Measurements from ENCODE around the gene ZFX. TPM values are rescaled to one million over a fixed set of nuclear protein-coding genes. Genes with fewer than 3 reads are reported as not detected.

ZFX gene
- total RNA-seq, 1 experiment from 2014 or later = 66.8 TPM

DNA sequence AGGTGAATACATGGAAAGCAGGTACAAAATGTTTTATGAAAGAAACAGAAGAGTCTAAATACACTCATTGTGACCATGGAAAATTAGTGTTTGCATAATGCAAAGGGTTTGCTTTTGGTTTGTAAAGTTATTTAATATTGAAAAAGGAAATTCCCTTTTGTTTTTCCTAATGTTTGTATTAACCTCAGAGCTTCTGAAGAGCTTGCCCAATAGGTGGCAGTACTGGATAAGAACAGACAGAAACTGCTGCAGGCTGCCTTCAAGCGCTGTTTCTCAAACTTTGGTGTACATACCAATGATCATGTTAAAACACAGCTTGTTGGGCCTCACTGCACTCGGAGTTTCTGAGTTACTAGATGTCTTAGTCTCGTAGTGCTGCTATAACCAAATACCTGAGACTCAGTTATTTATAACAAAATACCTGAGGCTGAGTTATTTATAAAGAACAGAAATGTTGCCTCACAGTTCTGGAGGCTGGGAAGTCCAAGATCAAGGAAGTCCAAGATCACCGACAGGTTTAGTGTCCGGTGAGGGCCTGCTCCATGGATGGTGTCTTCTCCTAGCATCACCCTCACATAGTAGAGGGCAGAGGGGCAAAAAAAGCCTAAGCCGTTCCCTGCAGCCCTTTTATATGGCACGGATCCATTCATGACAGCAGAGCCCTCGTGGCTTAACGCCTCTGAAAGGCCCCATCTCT, 110.2 kb downstream of the ZFX start:
- Histone ChIP-seq H2BK120ac (ENCODE audit: low read depth, low read length, poor library complexity, severe bottlenecking) (no peak overlapping the region), H3K23me2 (ENCODE audit: insufficient read length, low read depth, low read length, poor library complexity, severe bottlenecking) (no peaks in the 10 kb centered on the region), H3K4me2 (ENCODE audit: insufficient read depth, insufficient read length, low read length) (no peak overlapping the region), H3K18ac (ENCODE audit: insufficient read length, low read depth, low read length) (no peak overlapping the region), H4K8ac (replicated peaks; ENCODE audit: insufficient read length, low read depth, low read length) (no peak overlapping the region), H3K79me2 (ENCODE audit: insufficient read depth, low read length) (no peaks in the 10 kb centered on the region), H3K56ac (ENCODE audit: insufficient read length, low read depth, low read length) (no peak overlapping the region), H2BK5ac (ENCODE audit: insufficient read length, low read length) (no peak overlapping the region), H3K27ac (ENCODE audit: insufficient read length, low read depth, low read length) (no peak overlapping the region), H2BK15ac (ENCODE audit: low read depth, low read length) (no peak overlapping the region), H2BK12ac (ENCODE audit: insufficient read length, low read depth, low read length) (no peak overlapping the region), H2BK20ac (ENCODE audit: low read depth, low read length, poor library complexity, severe bottlenecking) (no peak overlapping the region), H2AFZ (ENCODE audit: low read length) (no peak overlapping the region), H3K23ac (ENCODE audit: insufficient read length, low read depth, low read length) (no peak overlapping the region), H3K4ac (ENCODE audit: low read depth, low read length) (no peak overlapping the region), H4K91ac (ENCODE audit: insufficient read length, low read depth, low read length) (no peak overlapping the region), H3K9ac (ENCODE audit: extremely low read depth, insufficient read length, low read length) (no peak overlapping the region), H4K5ac (ENCODE audit: insufficient read length, low read depth, low read length) (no peak overlapping the region), H3K27me3 (ENCODE audit: insufficient read depth, low read length) (no peaks in the 10 kb centered on the region), H3K4me1 (ENCODE audit: insufficient read depth, low read length) (no peaks in the 10 kb centered on the region), H4K20me1 (ENCODE audit: control insufficient read depth, insufficient read depth, insufficient read length) (no peaks in the 10 kb centered on the region), H3T11ph (ENCODE audit: low read length) (no peak overlapping the region), H3K9me3 (ENCODE audit: control insufficient read depth, low read depth, low read length) (no peaks in the 10 kb centered on the region), H3K14ac (ENCODE audit: insufficient read depth, low read length) (no peak overlapping the region), H3K79me1 (ENCODE audit: insufficient read depth, low read depth, low read length, poor library complexity, severe bottlenecking) (no peaks in the 10 kb centered on the region), H2AK5ac (ENCODE audit: insufficient read length, low read length) (no peak overlapping the region)
- peak; percentile 43 for DNase-seq
- Mint-ChIP-seq H3K27me3 (ENCODE audit: low read depth) (no peaks in the 10 kb centered on the region), H3K9me3 (0 out of 5 replicates have a peak, but pooled peaks cover 0 to 7% of the 10 kb centered on the region in 2 experiments), H3K4me3 (no peak overlapping the region), H3K36me3 (ENCODE audit: insufficient read depth in 1 of 3, low read depth in 3 of 3) (peaks cover 0 to 9% (median 0%) of the 10 kb centered on the region in 3 experiments; a peak in 4 of 7 replicates), H3K27ac (no peak overlapping the region), H3K4me1 (peaks cover 6 to 13% of the 10 kb centered on the region in 2 experiments; a peak in 3 of 4 replicates)
- TF ChIP-seq CTCF (conservative IDR thresholded peaks at IDR 0.05) = peak; percentile 90
- WGBS (ENCODE audit: extremely low coverage, insufficient read length, low lambda C conversion rate) = no CpG with 5 or more reads among the region's 9 CpGs
